ENCODE measurements around the gene VASP.

- no peak for TF ChIP-seq CTCF (IDR thresholded peaks at IDR 0.05)
- TF ChIP-seq POLR2A (IDR thresholded peaks at IDR 0.05): no peak
Observed at GRCh38 chr19:45497791-45498190, 9.5 kb upstream of the VASP start.

All from heart left ventricle (tissue), 13 donors.